ENCODE measurements around the gene VWA8.

VWA8 gene

GRCh38 chr13:41942462-41943094, 18.3 kb downstream of the VWA8 start:
- Histone ChIP-seq H3K27ac (ENCODE audit: low read depth, low read length) (no peak overlapping the region), H3K9me3 (ENCODE audit: insufficient read depth, low read depth, low read length) (no peaks in the 10 kb centered on the region), H3K27me3 (ENCODE audit: insufficient read depth, low read length) (no peaks in the 10 kb centered on the region), H3K9ac (ENCODE audit: low read depth, low read length) (no peak overlapping the region), H3K4me3 (ENCODE audit: low read length) (no peak overlapping the region), H3K4me1 (ENCODE audit: insufficient read depth, low read length) (peaks cover 10% of the 10 kb centered on the region), H3K36me3 (ENCODE audit: insufficient read depth, low read length) (no peaks in the 10 kb centered on the region)
- 91% methylated on average over 2 of the region's 2 CpGs for WGBS

GRCh38 chr13:41941174-41941573, 19.7 kb downstream of the VWA8 start:
- 85% methylated on average over 4 of the region's 5 CpGs for WGBS
- Histone ChIP-seq H3K9ac (ENCODE audit: low read depth, low read length) (no peak overlapping the region), H3K9me3 (ENCODE audit: insufficient read depth, low read depth, low read length) (no peaks in the 10 kb centered on the region), H3K27me3 (ENCODE audit: insufficient read depth, low read length) (no peaks in the 10 kb centered on the region), H3K4me1 (ENCODE audit: insufficient read depth, low read length) (peaks cover 10% of the 10 kb centered on the region), H3K27ac (ENCODE audit: low read depth, low read length) (no peak overlapping the region), H3K36me3 (ENCODE audit: insufficient read depth, low read length) (no peaks in the 10 kb centered on the region; the same call in 1 of the 2 replicates), H3K4me3 (ENCODE audit: low read length) (no peak overlapping the region)

GRCh38 chr13:41939398-41939797, 21.5 kb downstream of the VWA8 start:
- no peaks in the 10 kb centered on the region for H3K9me3 ChIP-seq (ENCODE audit: insufficient read depth, low read depth, low read length)
- no peak overlapping the region for H3K9ac ChIP-seq (ENCODE audit: low read depth, low read length)
- no peak overlapping the region for H3K27ac ChIP-seq (ENCODE audit: low read depth, low read length)
- H3K36me3 ChIP-seq (ENCODE audit: insufficient read depth, low read length): no peaks in the 10 kb centered on the region; the same call in 1 of the 2 replicates
- no peaks in the 10 kb centered on the region for H3K27me3 ChIP-seq (ENCODE audit: insufficient read depth, low read length)
- H3K4me3 ChIP-seq (ENCODE audit: low read length): no peak overlapping the region
- no peaks in the 10 kb centered on the region for H3K4me1 ChIP-seq (ENCODE audit: insufficient read depth, low read length)

- Histone ChIP-seq H3K4me3 (ENCODE audit: low read length) (no peak overlapping the region), H3K27ac (ENCODE audit: low read depth, low read length) (no peak overlapping the region), H3K36me3 (ENCODE audit: insufficient read depth, low read length) (no peaks in the 10 kb centered on the region; the same call in 1 of the 2 replicates), H3K27me3 (ENCODE audit: insufficient read depth, low read length) (no peaks in the 10 kb centered on the region), H3K9me3 (ENCODE audit: insufficient read depth, low read depth, low read length) (no peaks in the 10 kb centered on the region), H3K4me1 (ENCODE audit: insufficient read depth, low read length) (no peaks in the 10 kb centered on the region), H3K9ac (ENCODE audit: low read depth, low read length) (no peak overlapping the region)
- 86% methylated on average over 1 of the region's 1 CpG for WGBS
These were observed 22.0 kb downstream of the VWA8 start for GRCh38 chr13:41938918-41939317.

- Histone ChIP-seq H3K4me3 (ENCODE audit: low read length) (no peak overlapping the region), H3K9ac (ENCODE audit: low read depth, low read length) (no peak overlapping the region), H3K36me3 (ENCODE audit: insufficient read depth, low read length) (no peaks in the 10 kb centered on the region; the same call in 1 of the 2 replicates), H3K4me1 (ENCODE audit: insufficient read depth, low read length) (no peaks in the 10 kb centered on the region), H3K9me3 (ENCODE audit: insufficient read depth, low read depth, low read length) (no peaks in the 10 kb centered on the region), H3K27me3 (ENCODE audit: insufficient read depth, low read length) (no peaks in the 10 kb centered on the region), H3K27ac (ENCODE audit: low read depth, low read length) (no peak overlapping the region)
- WGBS: 91% methylated on average over 5 of the region's 5 CpGs
These were observed 23.5 kb downstream of the VWA8 start for GRCh38 chr13:41937388-41937787.

- Histone ChIP-seq H3K9me3 (ENCODE audit: insufficient read depth, low read depth, low read length) (no peaks in the 10 kb centered on the region), H3K4me3 (ENCODE audit: low read length) (no peak overlapping the region), H3K27me3 (ENCODE audit: insufficient read depth, low read length) (no peaks in the 10 kb centered on the region), H3K9ac (ENCODE audit: low read depth, low read length) (no peak overlapping the region), H3K27ac (ENCODE audit: low read depth, low read length) (no peak overlapping the region), H3K4me1 (ENCODE audit: insufficient read depth, low read length) (no peaks in the 10 kb centered on the region), H3K36me3 (ENCODE audit: insufficient read depth, low read length) (no peaks in the 10 kb centered on the region; the same call in 1 of the 2 replicates)
- no CpG with 5 or more reads among the region's 1 CpG for WGBS
These were observed 25.4 kb downstream of the VWA8 start for GRCh38 chr13:41935501-41935900.

- Histone ChIP-seq H3K4me1 (ENCODE audit: insufficient read depth, low read length) (no peaks in the 10 kb centered on the region), H3K9ac (ENCODE audit: low read depth, low read length) (no peak overlapping the region), H3K36me3 (ENCODE audit: insufficient read depth, low read length) (no peaks in the 10 kb centered on the region; the same call in 1 of the 2 replicates), H3K27me3 (ENCODE audit: insufficient read depth, low read length) (no peaks in the 10 kb centered on the region), H3K9me3 (ENCODE audit: insufficient read depth, low read depth, low read length) (no peaks in the 10 kb centered on the region), H3K4me3 (ENCODE audit: low read length) (no peak overlapping the region), H3K27ac (ENCODE audit: low read depth, low read length) (no peak overlapping the region)
- WGBS: 100% methylated on average over 1 of the region's 1 CpG
These were observed 25.9 kb downstream of the VWA8 start for GRCh38 chr13:41934994-41935393.

GRCh38 chr13:41934120-41934519, 26.8 kb downstream of the VWA8 start:
- H3K27ac ChIP-seq (ENCODE audit: low read depth, low read length): no peak overlapping the region
- H3K4me1 ChIP-seq (ENCODE audit: insufficient read depth, low read length): no peaks in the 10 kb centered on the region
- no peak overlapping the region for H3K9ac ChIP-seq (ENCODE audit: low read depth, low read length)
- no peaks in the 10 kb centered on the region for H3K27me3 ChIP-seq (ENCODE audit: insufficient read depth, low read length)
- H3K36me3 ChIP-seq (ENCODE audit: insufficient read depth, low read length): no peaks in the 10 kb centered on the region; the same call in 1 of the 2 replicates
- H3K4me3 ChIP-seq (ENCODE audit: low read length): no peak overlapping the region
- no peaks in the 10 kb centered on the region for H3K9me3 ChIP-seq (ENCODE audit: insufficient read depth, low read depth, low read length)
- 100% methylated on average over 1 of the region's 1 CpG for WGBS

GRCh38 chr13:41931337-41931736, 29.6 kb downstream of the VWA8 start:
- no peak overlapping the region for H3K4me3 ChIP-seq (ENCODE audit: low read length)
- WGBS: 94% methylated on average over 1 of the region's 1 CpG
- no peak overlapping the region for H3K9ac ChIP-seq (ENCODE audit: low read depth, low read length)
- H3K4me1 ChIP-seq (ENCODE audit: insufficient read depth, low read length): no peaks in the 10 kb centered on the region
- no peaks in the 10 kb centered on the region for H3K9me3 ChIP-seq (ENCODE audit: insufficient read depth, low read depth, low read length)
- H3K36me3 ChIP-seq (ENCODE audit: insufficient read depth, low read length): 0 out of 2 replicates have a peak, but pooled peaks cover under 1% of the 10 kb centered on the region
- H3K27ac ChIP-seq (ENCODE audit: low read depth, low read length): no peak overlapping the region
- no peaks in the 10 kb centered on the region for H3K27me3 ChIP-seq (ENCODE audit: insufficient read depth, low read length)

GRCh38 chr13:41930154-41930553, 30.8 kb downstream of the VWA8 start:
- 98% methylated on average over 5 of the region's 5 CpGs for WGBS
- no peaks in the 10 kb centered on the region for H3K4me1 ChIP-seq (ENCODE audit: insufficient read depth, low read length)
- no peak overlapping the region for H3K27ac ChIP-seq (ENCODE audit: low read depth, low read length)
- no peak overlapping the region for H3K9ac ChIP-seq (ENCODE audit: low read depth, low read length)
- no peak overlapping the region for H3K4me3 ChIP-seq (ENCODE audit: low read length)
- 0 out of 2 replicates have a peak, but pooled peaks cover 6% of the 10 kb centered on the region for H3K9me3 ChIP-seq (ENCODE audit: insufficient read depth, low read depth, low read length)
- H3K36me3 ChIP-seq (ENCODE audit: insufficient read depth, low read length): peaks cover 8% of the 10 kb centered on the region; the same call in 1 of the 2 replicates
- H3K27me3 ChIP-seq (ENCODE audit: insufficient read depth, low read length): no peaks in the 10 kb centered on the region

GRCh38 chr13:41928323-41928722, 32.6 kb downstream of the VWA8 start:
- Histone ChIP-seq H3K4me3 (ENCODE audit: low read length) (no peak overlapping the region), H3K4me1 (ENCODE audit: insufficient read depth, low read length) (no peaks in the 10 kb centered on the region; the same call in 1 of the 2 replicates), H3K27me3 (ENCODE audit: insufficient read depth, low read length) (no peaks in the 10 kb centered on the region), H3K27ac (ENCODE audit: low read depth, low read length) (no peak overlapping the region), H3K36me3 (ENCODE audit: insufficient read depth, low read length) (peaks cover 8% of the 10 kb centered on the region; the same call in 1 of the 2 replicates), H3K9ac (ENCODE audit: low read depth, low read length) (no peak overlapping the region), H3K9me3 (ENCODE audit: insufficient read depth, low read depth, low read length) (0 out of 2 replicates have a peak, but pooled peaks cover 8% of the 10 kb centered on the region)
- 100% methylated on average over 2 of the region's 2 CpGs for WGBS
